ENCODE results near the gene RNF39.

DNA sequence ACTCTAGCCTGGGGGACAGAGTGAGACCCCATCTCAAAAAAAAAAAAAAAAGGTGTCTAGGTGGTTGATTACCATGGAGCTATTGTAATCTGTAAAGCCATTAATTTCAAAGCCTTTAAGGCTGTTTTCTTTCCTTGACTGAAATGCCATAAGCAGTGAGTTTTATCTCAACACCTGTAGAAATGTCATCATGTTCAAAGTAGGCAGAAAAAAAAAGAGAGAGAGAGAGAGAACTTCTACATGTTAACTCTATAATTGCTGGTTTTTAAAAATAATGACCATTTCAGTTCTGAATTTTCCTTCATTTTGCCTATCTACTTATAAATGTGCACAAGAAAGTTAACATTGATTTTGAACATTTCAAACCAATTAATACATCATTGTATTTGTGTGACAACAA is 44.2 kb downstream of the RNF39 start:
- TF ChIP-seq, protein P1, sequence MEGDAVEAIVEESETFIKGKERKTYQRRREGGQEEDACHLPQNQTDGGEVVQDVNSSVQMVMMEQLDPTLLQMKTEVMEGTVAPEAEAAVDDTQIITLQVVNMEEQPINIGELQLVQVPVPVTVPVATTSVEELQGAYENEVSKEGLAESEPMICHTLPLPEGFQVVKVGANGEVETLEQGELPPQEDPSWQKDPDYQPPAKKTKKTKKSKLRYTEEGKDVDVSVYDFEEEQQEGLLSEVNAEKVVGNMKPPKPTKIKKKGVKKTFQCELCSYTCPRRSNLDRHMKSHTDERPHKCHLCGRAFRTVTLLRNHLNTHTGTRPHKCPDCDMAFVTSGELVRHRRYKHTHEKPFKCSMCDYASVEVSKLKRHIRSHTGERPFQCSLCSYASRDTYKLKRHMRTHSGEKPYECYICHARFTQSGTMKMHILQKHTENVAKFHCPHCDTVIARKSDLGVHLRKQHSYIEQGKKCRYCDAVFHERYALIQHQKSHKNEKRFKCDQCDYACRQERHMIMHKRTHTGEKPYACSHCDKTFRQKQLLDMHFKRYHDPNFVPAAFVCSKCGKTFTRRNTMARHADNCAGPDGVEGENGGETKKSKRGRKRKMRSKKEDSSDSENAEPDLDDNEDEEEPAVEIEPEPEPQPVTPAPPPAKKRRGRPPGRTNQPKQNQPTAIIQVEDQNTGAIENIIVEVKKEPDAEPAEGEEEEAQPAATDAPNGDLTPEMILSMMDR (IDR thresholded peaks at IDR 0.05 in 4 of 5, conservative IDR thresholded peaks at IDR 0.05 in 1 of 5): no peak
- TF ChIP-seq POLR2A (IDR thresholded peaks at IDR 0.05): no peak
